ENCODE data around the gene FLOT1. TPM values are rescaled to one million over a fixed set of nuclear protein-coding genes. Genes with fewer than 3 reads are reported as not detected.

The FLOT1 gene
- total and polyA plus RNA-seq, 2 of the 13 experiments (the other 11 are each of a cell fraction or from before 2014, with no cell fraction given), result 82.3 to 130 TPM

GRCh38 chr6:30719791-30720737 lies 22.4 kb downstream of the FLOT1 start, which contains the start of gene TUBB:
Gene TUBB (plus strand): TSS chr6:30720352. CDS start chr6:30720507, 155 bp downstream.
- Histone ChIP-seq H3K9ac (ENCODE audit: insufficient read depth, low read depth, low read length) (peak within 1 kb of the TSS; percentile 96), H3K4me1 (ENCODE audit: insufficient read depth, low read length) (peaks cover 63% of the 10 kb centered on the region), H3K27ac (ENCODE audit: extremely low read length, insufficient read depth, low read length) (peak within 1 kb of the TSS; percentile 96), H3K4me2 (ENCODE audit: low read depth, low read length) (peak within 1 kb of the TSS; percentile 96), H4K20me1 (ENCODE audit: insufficient read depth, low read length) (peaks cover 36% of the 10 kb centered on the region), H2AFZ (ENCODE audit: low read length) (peak within 1 kb of the TSS; percentile 55), H3K36me3 (replicated peaks in 1 of 2; ENCODE audit: control insufficient read depth in 1 of 2, insufficient read depth in 2 of 2, low read length in 2 of 2) (peaks cover 13 to 28% of the 10 kb centered on the region in 2 experiments), H3K9me3 (ENCODE audit: low read length) (no peaks in the 10 kb centered on the region), H3K79me2 (ENCODE audit: insufficient read depth, low read length) (peaks cover 46% of the 10 kb centered on the region), H3K27me3 (ENCODE audit: control insufficient read depth in 1 of 2, insufficient read depth in 2 of 2, low read length in 2 of 2) (no peaks in the 10 kb centered on the region; a peak in 1 of 5 replicates), H3K4me3 (replicated peaks in 1 of 3; ENCODE audit: insufficient read depth in 1 of 3, low read depth in 2 of 3, low read length in 3 of 3) (peak within 1 kb of the TSS; percentile 89 to 94 (median 90))
- POLR2A ChIA-PET, result interaction anchor here (0.6 to 5.0 kb wide), 20 partner anchors 11 to 262 kb away, joined by 3 to 92 read pairs (median 8); partner anchors contain the start of genes DHX16, FLOT1, IER3 and MRPS18B
- no TSS peak for BruUV-seq (replicated peaks)
- CTCF ChIA-PET (ENCODE audit: low intra/inter-chr PET ratio, low total read pairs), result interaction anchor here (1.0 kb wide), 1 partner anchor 38 kb away, joined by 4 read pairs; no protein-coding TSS in a partner anchor
- intact Hi-C loops (cut with micrococcal nuclease; ENCODE audit: unreplicated experiment) (loop anchor here (1.0 to 5.0 kb wide), 4 partner anchors 29 to 238 kb away; partner anchors contain the start of genes MRPS18B and PPP1R10), in situ Hi-C loops (cut with HindIII; ENCODE audit: extremely low pct_ligation_motif_present, low pct_unique_long_range_greater_than_20kb) (loop anchor here (5.0 to 10.0 kb wide), 2 partner anchors 43 to 235 kb away; partner anchors contain the start of gene HLA-E)
- under 1% methylated on average over 38 of the region's 38 CpGs for WGBS (ENCODE audit: low lambda C conversion rate)
- DNase-seq (ENCODE audit: low spot score) (peak; percentile 99), ATAC-seq (peak; percentile 85), FAIRE-seq (peak; percentile 89)
- TF ChIP-seq ZBTB7B (CRISPR knock-in tag; IDR thresholded peaks at IDR 0.05), result 0 out of 2 replicates have a peak, but pooled peaks have one; percentile 11
- TF ChIP-seq, protein P1, sequence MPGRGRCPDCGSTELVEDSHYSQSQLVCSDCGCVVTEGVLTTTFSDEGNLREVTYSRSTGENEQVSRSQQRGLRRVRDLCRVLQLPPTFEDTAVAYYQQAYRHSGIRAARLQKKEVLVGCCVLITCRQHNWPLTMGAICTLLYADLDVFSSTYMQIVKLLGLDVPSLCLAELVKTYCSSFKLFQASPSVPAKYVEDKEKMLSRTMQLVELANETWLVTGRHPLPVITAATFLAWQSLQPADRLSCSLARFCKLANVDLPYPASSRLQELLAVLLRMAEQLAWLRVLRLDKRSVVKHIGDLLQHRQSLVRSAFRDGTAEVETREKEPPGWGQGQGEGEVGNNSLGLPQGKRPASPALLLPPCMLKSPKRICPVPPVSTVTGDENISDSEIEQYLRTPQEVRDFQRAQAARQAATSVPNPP (CRISPR knock-in tag; IDR thresholded peaks at IDR 0.05), result peak; percentile 41; the same call in 1 of the 2 replicates
- TF ChIP-seq ZFP90 (CRISPR knock-in tag; IDR thresholded peaks at IDR 0.05; ENCODE audit: borderline replicate concordance), result peak; percentile 74; the same call in 1 of the 2 replicates
- TF ChIP-seq FOXO1 (CRISPR knock-in tag; IDR thresholded peaks at IDR 0.05), result 0 out of 2 replicates have a peak, but pooled peaks have one; percentile 20
- no peak for TF ChIP-seq ZNF713 (CRISPR knock-in tag; IDR thresholded peaks at IDR 0.05)
- TF ChIP-seq ZEB1 (IDR thresholded peaks at IDR 0.05; ENCODE audit: insufficient replicate concordance, low read depth), result no peak
- peak; percentile 90 for TF ChIP-seq ZNF772 (CRISPR knock-in tag; IDR thresholded peaks at IDR 0.05)
- no peak for TF ChIP-seq ZNF207 (IDR thresholded peaks at IDR 0.05; ENCODE audit: borderline replicate concordance)
- no peak for TF ChIP-seq RFXANK (CRISPR knock-in tag; IDR thresholded peaks at IDR 0.05)
- TF ChIP-seq SUZ12 (IDR thresholded peaks at IDR 0.05; ENCODE audit: low read depth, low read length), result peak; percentile 62
- TF ChIP-seq, protein P2, sequence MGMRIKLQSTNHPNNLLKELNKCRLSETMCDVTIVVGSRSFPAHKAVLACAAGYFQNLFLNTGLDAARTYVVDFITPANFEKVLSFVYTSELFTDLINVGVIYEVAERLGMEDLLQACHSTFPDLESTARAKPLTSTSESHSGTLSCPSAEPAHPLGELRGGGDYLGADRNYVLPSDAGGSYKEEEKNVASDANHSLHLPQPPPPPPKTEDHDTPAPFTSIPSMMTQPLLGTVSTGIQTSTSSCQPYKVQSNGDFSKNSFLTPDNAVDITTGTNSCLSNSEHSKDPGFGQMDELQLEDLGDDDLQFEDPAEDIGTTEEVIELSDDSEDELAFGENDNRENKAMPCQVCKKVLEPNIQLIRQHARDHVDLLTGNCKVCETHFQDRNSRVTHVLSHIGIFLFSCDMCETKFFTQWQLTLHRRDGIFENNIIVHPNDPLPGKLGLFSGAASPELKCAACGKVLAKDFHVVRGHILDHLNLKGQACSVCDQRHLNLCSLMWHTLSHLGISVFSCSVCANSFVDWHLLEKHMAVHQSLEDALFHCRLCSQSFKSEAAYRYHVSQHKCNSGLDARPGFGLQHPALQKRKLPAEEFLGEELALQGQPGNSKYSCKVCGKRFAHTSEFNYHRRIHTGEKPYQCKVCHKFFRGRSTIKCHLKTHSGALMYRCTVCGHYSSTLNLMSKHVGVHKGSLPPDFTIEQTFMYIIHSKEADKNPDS (CRISPR knock-in tag; IDR thresholded peaks at IDR 0.05), result no peak
- peak; percentile 38; the same call in 1 of the 2 replicates for TF ChIP-seq DR1 (CRISPR knock-in tag; IDR thresholded peaks at IDR 0.05)
- TF ChIP-seq MBD4 (IDR thresholded peaks at IDR 0.05; ENCODE audit: borderline replicate concordance, low read length), result no peak
- TF ChIP-seq, protein P3, sequence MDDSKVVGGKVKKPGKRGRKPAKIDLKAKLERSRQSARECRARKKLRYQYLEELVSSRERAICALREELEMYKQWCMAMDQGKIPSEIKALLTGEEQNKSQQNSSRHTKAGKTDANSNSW (CRISPR knock-in tag; IDR thresholded peaks at IDR 0.05; ENCODE audit: borderline replicate concordance), result no peak
- TF ChIP-seq ATF1 (CRISPR knock-in tag; IDR thresholded peaks at IDR 0.05), result peak; percentile 78
- TF ChIP-seq SP4 (CRISPR knock-in tag; IDR thresholded peaks at IDR 0.05), result peak; percentile 72
- TF ChIP-seq LCORL (IDR thresholded peaks at IDR 0.05), result no peak
- peak; percentile 60 for TF ChIP-seq LCORL (CRISPR knock-in tag; IDR thresholded peaks at IDR 0.05)
- TF ChIP-seq PAF1 (CRISPR knock-in tag; IDR thresholded peaks at IDR 0.05), result 0 out of 2 replicates have a peak, but pooled peaks have one; percentile 32
- no peak for TF ChIP-seq ZNF572 (CRISPR knock-in tag; IDR thresholded peaks at IDR 0.05)
- TF ChIP-seq ZNF563 (CRISPR knock-in tag; IDR thresholded peaks at IDR 0.05), result peak; percentile 53; the same call in 1 of the 2 replicates
- TF ChIP-seq ZNF274 (CRISPR knock-in tag; IDR thresholded peaks at IDR 0.05), result peak; percentile 59; the same call in 1 of the 2 replicates
